Activated naive CD4-positive, alpha-beta T cell treated with anti-CD3 and anti-CD28 coated beads, Interleukin-2, amount 10 ng/mL, durations not matched to agents 7 days and 5 days (primary cell): Measurements from ENCODE around the gene TMEM51.

Source experiments
- CTCF ChIA-PET: fragments of 350-600 bp; sonication (Branson Sonifier 250); formaldehyde crosslinking; loops from one replicate; lab custom pipeline; 2021; ENCODE audit warnings: antibody characterized with exemption; lab: Charles Lee
- DNase-seq: peaks from one replicate; pipeline ENCODE4 v3.0.0-alpha.2; 2020
- H3K27ac Mint-ChIP-seq: one replicate; pipeline ENCODE4 v1.8.0; 2021; ENCODE audit warnings: mild to moderate bottlenecking, moderate library complexity, mixed read lengths
- H3K27me3 Mint-ChIP-seq: one replicate; pipeline ENCODE4 v1.8.0; 2021; ENCODE audit warnings: mild to moderate bottlenecking, mixed read lengths
- H3K36me3 Mint-ChIP-seq: one replicate; pipeline ENCODE4 v1.8.0; 2021; ENCODE audit warnings: mixed read lengths
- H3K4me1 Mint-ChIP-seq: one replicate; pipeline ENCODE4 v1.8.0; 2021; ENCODE audit warnings: mixed read lengths
- H3K4me3 Mint-ChIP-seq: one replicate; pipeline ENCODE4 v1.8.0; 2021; ENCODE audit warnings: mild to moderate bottlenecking, moderate library complexity, mixed read lengths
- H3K9me3 Mint-ChIP-seq: one replicate; pipeline ENCODE4 v1.8.0; 2021; ENCODE audit warnings: mixed read lengths

TMEM51 gene

DNA sequence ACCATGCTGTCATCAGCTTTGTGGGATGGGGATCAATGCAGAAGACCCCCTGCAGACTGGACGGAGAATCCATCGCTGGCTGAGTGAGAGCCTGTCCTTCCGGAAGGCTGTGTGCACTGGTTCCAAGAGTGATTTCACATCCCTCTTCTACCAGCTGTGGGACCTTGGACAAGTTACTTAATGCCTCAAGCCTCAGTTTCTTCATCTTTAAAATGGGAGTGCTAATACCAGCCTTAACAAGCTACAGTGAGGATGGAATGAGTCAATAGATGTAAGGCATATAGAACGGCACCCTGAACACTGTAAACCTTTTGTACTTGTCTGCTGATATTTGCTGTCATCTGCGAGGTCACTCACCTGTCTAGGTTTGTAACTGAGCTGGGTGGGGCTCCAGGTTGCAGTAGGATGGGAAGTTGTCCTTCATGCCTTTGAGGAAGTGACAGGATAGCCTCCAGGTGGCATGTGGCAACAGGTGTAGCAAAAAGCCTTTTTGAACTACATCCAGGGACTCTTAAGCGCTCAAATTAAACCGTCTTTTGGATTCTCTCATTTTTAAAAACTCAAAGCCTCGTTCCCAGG is 27.5 kb downstream of the TMEM51 start:
- peaks cover 66% of the 10 kb centered on the region for H3K27me3 Mint-ChIP-seq
- H3K27ac Mint-ChIP-seq, result no peak overlapping the region
- no peaks in the 10 kb centered on the region for H3K9me3 Mint-ChIP-seq
- CTCF ChIA-PET, result interaction anchor here (0.8 kb wide), 1 partner anchor 53 kb away, joined by 3 read pairs; no protein-coding TSS in a partner anchor
- no peak for DNase-seq
- H3K4me3 Mint-ChIP-seq, result no peak overlapping the region
- no peaks in the 10 kb centered on the region for H3K4me1 Mint-ChIP-seq
- H3K36me3 Mint-ChIP-seq, result no peaks in the 10 kb centered on the region

- DNase-seq, result no peak
- no peaks in the 10 kb centered on the region for H3K36me3 Mint-ChIP-seq
- H3K4me1 Mint-ChIP-seq, result no peaks in the 10 kb centered on the region
- H3K27ac Mint-ChIP-seq, result no peak overlapping the region
- peaks cover 66% of the 10 kb centered on the region for H3K27me3 Mint-ChIP-seq
- H3K4me3 Mint-ChIP-seq, result no peak overlapping the region
- CTCF ChIA-PET, result interaction anchor here (0.5 to 0.8 kb wide), 2 partner anchors 47 to 53 kb away, joined by 3 read pairs; no protein-coding TSS in a partner anchor
- H3K9me3 Mint-ChIP-seq, result no peaks in the 10 kb centered on the region
These were observed 28.0 kb downstream of the TMEM51 start for GRCh38 chr1:15181564-15181963.

- Mint-ChIP-seq H3K4me3 (no peak overlapping the region), H3K9me3 (no peaks in the 10 kb centered on the region), H3K27ac (no peak overlapping the region), H3K36me3 (no peaks in the 10 kb centered on the region), H3K4me1 (peaks cover 4% of the 10 kb centered on the region), H3K27me3 (peaks cover 52% of the 10 kb centered on the region)
- CTCF ChIA-PET, result no interaction called here
- no peak for DNase-seq
These were observed 31.1 kb downstream of the TMEM51 start for GRCh38 chr1:15184436-15185241.

DNA sequence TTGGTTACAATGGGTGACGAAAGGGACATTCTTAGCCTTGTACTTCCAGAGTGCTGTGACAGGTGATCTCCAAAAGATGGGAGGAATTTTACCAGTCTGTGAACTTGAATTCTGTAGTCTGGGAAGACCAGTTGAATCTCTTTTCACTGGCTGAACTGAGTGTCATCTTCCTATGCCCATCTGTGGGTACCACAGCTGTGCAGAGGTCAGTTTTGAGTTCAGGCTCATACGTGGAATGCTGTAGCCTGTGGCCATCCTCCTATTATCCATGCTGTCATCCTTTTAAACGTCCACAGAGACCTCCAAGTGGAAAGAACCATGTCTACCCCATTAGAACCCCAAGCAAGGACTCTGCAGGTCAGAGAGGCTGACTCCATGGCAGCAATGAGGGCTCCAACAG is 32.1 kb downstream of the TMEM51 start:
- Mint-ChIP-seq H3K9me3 (no peaks in the 10 kb centered on the region), H3K36me3 (no peaks in the 10 kb centered on the region), H3K27me3 (peaks cover 49% of the 10 kb centered on the region), H3K4me3 (no peak overlapping the region), H3K4me1 (peaks cover 4% of the 10 kb centered on the region), H3K27ac (no peak overlapping the region)
- no peak for DNase-seq
- CTCF ChIA-PET, result no interaction called here

GRCh38 chr1:15186073-15186845 is 32.7 kb downstream of the TMEM51 start:
- Mint-ChIP-seq H3K36me3 (no peaks in the 10 kb centered on the region), H3K27ac (no peak overlapping the region), H3K4me1 (peaks cover 4% of the 10 kb centered on the region), H3K27me3 (peaks cover 47% of the 10 kb centered on the region), H3K9me3 (no peaks in the 10 kb centered on the region), H3K4me3 (no peak overlapping the region)
- CTCF ChIA-PET, result no interaction called here
- no peak for DNase-seq

DNA sequence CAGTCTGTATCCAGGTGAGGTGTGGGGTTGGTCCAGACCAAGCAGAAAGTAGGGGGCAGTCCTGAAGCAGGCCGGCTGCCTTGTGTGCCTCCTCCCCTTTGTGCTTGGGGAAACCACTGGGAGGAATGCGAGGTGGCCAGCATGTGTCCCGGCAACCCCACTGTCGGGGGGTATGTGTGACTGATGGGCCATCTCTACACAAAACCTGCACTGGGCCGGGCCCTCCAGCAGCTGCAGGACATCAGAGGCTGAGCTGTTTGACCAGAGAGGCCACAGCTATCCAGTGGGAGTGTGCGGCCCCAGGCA is 33.3 kb downstream of the TMEM51 start:
- CTCF ChIA-PET, result no interaction called here
- Mint-ChIP-seq H3K27me3 (peaks cover 44% of the 10 kb centered on the region), H3K4me3 (no peak overlapping the region), H3K36me3 (no peaks in the 10 kb centered on the region), H3K4me1 (peaks cover 4% of the 10 kb centered on the region), H3K9me3 (no peaks in the 10 kb centered on the region), H3K27ac (no peak overlapping the region)
- DNase-seq, result no peak

DNA sequence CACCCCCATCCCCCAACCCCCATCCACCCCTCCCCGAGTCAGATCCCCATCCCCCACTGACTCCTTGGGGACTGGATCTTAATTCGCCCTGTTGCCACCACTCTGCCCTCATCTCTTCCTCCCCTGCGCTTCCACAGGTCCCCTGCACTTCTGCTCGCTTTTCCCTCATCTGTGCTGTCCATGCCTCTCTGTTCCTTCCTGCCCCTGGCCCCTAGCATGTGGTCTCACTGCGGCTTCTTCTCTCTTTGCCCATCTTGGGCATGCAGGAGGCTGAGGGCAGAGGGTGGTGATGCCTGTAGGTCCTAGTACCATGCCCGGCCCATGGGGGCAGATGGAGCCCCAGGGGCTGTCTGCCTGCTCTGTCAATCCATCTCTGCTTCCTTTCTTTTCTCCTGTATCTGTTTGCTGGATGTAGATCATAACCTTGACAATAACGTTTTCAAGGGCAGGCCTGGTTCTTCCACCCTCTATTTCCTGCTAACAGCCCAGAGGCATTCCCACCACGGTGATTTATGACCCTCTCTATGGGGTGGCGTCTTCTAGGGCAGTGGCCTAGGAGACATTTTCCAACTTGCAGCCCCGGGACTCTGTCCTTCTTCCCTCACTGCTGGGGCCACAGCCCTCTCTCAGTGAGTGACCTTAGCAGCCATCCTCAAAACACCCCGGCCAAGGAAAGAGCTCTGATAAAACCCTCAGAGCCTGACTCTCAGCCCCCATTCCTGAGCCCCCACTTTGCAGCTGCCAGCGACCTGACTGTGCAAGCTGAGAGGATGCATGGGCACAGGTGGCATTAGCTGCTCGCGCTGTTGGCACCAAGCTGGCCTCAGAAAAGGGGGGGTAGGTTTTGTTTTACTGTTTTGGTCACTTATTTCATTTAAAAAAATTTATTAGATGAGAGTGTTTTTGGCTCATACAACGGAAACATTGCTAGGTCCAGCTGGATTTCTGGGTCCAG is 33.9 kb downstream of the TMEM51 start:
- peaks cover 40% of the 10 kb centered on the region for H3K27me3 Mint-ChIP-seq
- H3K4me1 Mint-ChIP-seq, result peaks cover 4% of the 10 kb centered on the region
- no peaks in the 10 kb centered on the region for H3K9me3 Mint-ChIP-seq
- no peak for DNase-seq
- H3K27ac Mint-ChIP-seq, result no peak overlapping the region
- H3K36me3 Mint-ChIP-seq, result no peaks in the 10 kb centered on the region
- H3K4me3 Mint-ChIP-seq, result no peak overlapping the region
- CTCF ChIA-PET, result no interaction called here

DNA sequence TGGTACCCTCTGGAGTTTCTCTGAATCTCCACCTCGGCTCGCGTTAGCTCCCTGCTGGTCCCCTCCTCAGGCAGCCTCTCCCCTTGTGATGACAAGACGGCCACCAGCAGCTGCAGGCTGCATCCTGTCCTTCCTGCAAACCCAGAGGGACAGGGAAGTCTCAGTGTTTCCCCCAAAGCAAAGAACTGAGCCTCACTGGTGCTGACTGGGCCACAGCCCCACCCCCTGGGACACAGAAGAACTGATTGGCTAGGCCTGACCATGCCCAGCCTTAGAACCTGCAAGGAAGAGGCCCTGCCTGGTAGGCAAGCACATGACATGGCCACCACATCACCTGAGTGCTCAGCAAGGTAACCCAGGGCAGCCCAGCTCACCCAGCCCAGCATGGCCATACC is 34.6 kb downstream of the TMEM51 start:
- no peak overlapping the region for H3K4me3 Mint-ChIP-seq
- H3K9me3 Mint-ChIP-seq, result no peaks in the 10 kb centered on the region
- peaks cover 4% of the 10 kb centered on the region for H3K4me1 Mint-ChIP-seq
- H3K27me3 Mint-ChIP-seq, result peaks cover 42% of the 10 kb centered on the region
- no peak overlapping the region for H3K27ac Mint-ChIP-seq
- CTCF ChIA-PET, result no interaction called here
- no peak for DNase-seq
- no peaks in the 10 kb centered on the region for H3K36me3 Mint-ChIP-seq

DNA sequence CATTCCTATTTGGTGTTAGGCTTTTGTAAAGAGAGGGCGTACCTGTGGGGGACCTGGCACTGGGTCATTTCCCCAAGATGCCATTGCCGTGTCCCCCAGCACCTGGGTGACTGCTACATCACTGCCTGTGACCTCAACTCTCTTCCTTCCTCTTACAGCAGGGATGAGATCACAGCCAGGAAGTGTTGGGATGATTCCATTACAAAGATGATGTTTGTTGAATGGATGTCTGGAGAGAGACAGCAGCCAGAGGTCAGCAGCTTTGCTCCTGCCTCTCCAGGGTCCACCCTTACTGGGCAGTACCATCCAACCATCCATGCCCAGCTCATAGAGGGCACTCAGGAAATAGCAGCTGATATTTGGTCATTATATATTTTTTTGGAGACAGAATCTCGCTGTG is 35.1 kb downstream of the TMEM51 start:
- Mint-ChIP-seq H3K9me3 (no peaks in the 10 kb centered on the region), H3K36me3 (no peaks in the 10 kb centered on the region), H3K4me1 (peaks cover 4% of the 10 kb centered on the region), H3K4me3 (no peak overlapping the region), H3K27me3 (peaks cover 42% of the 10 kb centered on the region), H3K27ac (no peak overlapping the region)
- CTCF ChIA-PET, result no interaction called here
- DNase-seq, result no peak

DNA sequence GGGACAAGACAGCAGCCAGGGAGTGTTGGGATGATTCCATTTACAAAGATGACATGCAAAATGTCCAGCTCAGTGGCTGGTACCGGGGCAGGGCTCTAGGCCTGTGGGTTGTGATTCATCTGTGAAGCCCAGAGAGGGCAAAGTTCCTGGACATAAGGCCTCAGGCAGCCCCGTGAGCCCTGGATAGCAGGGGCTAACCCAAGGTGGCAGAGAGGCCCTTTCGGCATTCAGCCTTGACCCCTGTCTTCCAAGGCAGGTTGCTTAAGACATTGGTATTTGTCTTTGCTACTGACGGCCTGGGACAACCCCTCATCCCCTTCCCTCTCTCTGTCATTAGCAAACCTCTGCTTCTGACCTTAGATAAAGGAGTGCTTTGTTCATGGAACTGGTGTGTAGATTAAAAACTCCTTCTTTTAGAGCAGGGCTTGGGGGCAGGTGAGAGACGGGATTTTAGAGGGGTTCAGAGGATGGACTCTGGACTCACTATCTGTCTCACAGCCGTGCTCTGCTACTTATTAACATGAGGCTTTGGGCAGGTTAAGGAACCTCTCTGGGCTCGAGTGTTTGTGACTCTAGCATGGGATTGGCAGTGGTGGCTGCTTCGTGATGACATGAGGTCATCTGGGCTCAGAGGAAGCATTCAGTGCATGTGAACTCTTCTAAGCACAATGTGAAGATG is 36.3 kb downstream of the TMEM51 start:
- no peak for DNase-seq
- CTCF ChIA-PET, result no interaction called here
- H3K4me1 Mint-ChIP-seq, result peaks cover 4% of the 10 kb centered on the region
- H3K36me3 Mint-ChIP-seq, result no peaks in the 10 kb centered on the region
- no peak overlapping the region for H3K4me3 Mint-ChIP-seq
- H3K27ac Mint-ChIP-seq, result no peak overlapping the region
- no peaks in the 10 kb centered on the region for H3K9me3 Mint-ChIP-seq
- peaks cover 31% of the 10 kb centered on the region for H3K27me3 Mint-ChIP-seq

GRCh38 chr1:15191267-15191666 is 37.7 kb downstream of the TMEM51 start:
- peaks cover 20% of the 10 kb centered on the region for H3K27me3 Mint-ChIP-seq
- no peak overlapping the region for H3K4me3 Mint-ChIP-seq
- no peaks in the 10 kb centered on the region for H3K36me3 Mint-ChIP-seq
- peaks cover 4% of the 10 kb centered on the region for H3K4me1 Mint-ChIP-seq
- no peaks in the 10 kb centered on the region for H3K9me3 Mint-ChIP-seq
- DNase-seq, result no peak
- CTCF ChIA-PET, result no interaction called here
- H3K27ac Mint-ChIP-seq, result no peak overlapping the region

DNA sequence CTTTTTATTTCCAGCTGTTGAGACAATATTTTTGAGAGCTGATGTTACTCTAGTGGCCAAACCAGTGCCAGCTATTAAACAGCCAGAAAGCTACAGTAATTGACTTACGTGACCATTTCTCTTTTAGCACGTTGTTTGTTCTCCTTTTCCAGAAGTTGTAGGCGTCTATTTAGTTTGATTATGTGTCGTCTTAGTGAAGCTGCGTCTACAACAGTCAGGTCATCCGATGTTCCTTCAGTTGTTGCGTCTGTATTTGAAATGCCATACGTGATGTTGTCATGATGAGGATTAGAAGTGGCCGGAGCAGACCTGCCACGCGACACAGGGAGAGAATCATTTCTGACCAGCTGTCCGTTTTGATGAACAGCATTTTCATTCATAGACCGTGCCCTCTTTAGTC is 38.2 kb downstream of the TMEM51 start:
- no peak overlapping the region for H3K4me3 Mint-ChIP-seq
- H3K9me3 Mint-ChIP-seq, result no peaks in the 10 kb centered on the region
- H3K27me3 Mint-ChIP-seq, result peaks cover 15% of the 10 kb centered on the region
- peaks cover 4% of the 10 kb centered on the region for H3K4me1 Mint-ChIP-seq
- CTCF ChIA-PET, result no interaction called here
- H3K36me3 Mint-ChIP-seq, result no peaks in the 10 kb centered on the region
- DNase-seq, result no peak
- H3K27ac Mint-ChIP-seq, result no peak overlapping the region

DNA sequence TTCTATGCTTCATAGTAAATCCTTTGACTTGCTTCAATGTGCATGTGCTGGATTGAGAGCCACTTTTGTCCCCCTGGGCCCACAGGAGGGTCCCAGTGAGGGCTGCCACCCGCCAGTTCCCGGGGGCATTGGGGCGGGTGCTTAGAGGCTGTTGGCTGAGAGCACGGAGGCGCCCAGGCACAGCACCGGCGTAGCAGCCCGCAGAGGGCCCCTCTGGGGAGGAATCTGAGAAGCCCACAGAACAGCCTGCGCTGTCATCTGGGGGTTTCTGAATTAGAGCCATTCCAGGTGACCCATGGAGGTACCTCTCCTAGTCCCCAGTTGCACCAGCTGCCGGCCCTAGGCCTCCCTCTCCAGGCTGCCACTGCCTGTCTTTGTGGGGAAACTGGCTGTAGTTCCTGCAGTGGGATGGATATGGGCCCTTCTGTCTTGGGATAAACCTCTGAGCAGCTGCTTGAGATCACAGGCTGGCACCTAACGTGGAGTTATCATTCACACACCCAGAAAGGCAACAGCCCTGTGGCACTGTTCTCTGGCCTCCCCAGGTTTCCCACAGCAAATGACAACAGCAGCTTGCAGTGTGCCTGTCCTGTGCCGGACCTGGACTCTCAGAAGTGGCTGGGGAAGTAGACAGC is 39.5 kb downstream of the TMEM51 start:
- CTCF ChIA-PET, result no interaction called here
- Mint-ChIP-seq H3K27me3 (peaks cover 20% of the 10 kb centered on the region), H3K4me1 (peaks cover 3% of the 10 kb centered on the region), H3K4me3 (no peak overlapping the region), H3K36me3 (no peaks in the 10 kb centered on the region), H3K27ac (no peak overlapping the region), H3K9me3 (no peaks in the 10 kb centered on the region)
- DNase-seq, result no peak
